Spleen (tissue), 7 donors: Measurements from ENCODE around the gene ETDC.

Experiments used
- POLR2A ChIP-seq, 3 donors: fragments of 450-650 bp; IDR thresholded peaks; one replicate each; pipeline ENCODE4 v1.5.1; 2017; ENCODE audit warnings: antibody characterized with exemption in 3 of 3, mild to moderate bottlenecking in 1 of 3
- POLR2AphosphoS5 ChIP-seq, 3 donors: sonication (generic); formaldehyde crosslinking; IDR thresholded peaks; one replicate each; pipeline ENCODE4 v1.5.1; 2017; ENCODE audit warnings: antibody characterized with exemption in 3 of 3
- TF ChIP-seq, protein P1 (sequence below), 11 experiments: fragments of 200-600 bp in 7 of 11; fragments of 450-650 bp in 4 of 11; sonication (generic) in 4 of 11; IDR thresholded peaks in 8 of 11; conservative IDR thresholded peaks in 3 of 11; 1 replicate in 7 of 11; 2 replicates in 4 of 11; pipeline versions ENCODE4 v1.4.0 to v1.8.0; 2016 to 2021; ENCODE audit warnings: antibody characterized with exemption in 11 of 11, inconsistent platforms in 4 of 11, mild to moderate bottlenecking in 1 of 11
- donor health status: DM: no; HTN: no; CAD: no; lungs with moderate emphysema.
- donor health status: DM: no; HTN: no; CAD: no.
- donor health status: DM: no; HTN: no; CAD: no.

DNA sequence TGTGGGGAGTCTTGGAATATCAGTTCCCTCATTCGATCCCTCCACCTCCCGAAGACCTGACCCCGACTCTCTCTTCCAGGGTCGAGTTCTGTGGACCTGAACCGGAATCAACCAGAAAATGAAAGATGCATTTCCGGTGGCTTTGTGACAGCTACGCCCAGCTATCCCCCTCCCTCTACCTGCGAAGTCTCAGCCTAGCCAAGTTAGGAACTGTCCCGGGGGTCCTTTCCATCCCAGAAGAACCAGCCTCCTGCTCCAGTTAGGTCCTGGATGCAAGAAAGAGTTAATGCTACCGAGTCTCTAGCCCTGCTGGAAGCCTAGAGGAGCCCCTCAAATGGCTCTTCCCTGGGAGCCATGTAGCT lies 13.4 kb upstream of the ETDC start:
- TF ChIP-seq, protein P1, sequence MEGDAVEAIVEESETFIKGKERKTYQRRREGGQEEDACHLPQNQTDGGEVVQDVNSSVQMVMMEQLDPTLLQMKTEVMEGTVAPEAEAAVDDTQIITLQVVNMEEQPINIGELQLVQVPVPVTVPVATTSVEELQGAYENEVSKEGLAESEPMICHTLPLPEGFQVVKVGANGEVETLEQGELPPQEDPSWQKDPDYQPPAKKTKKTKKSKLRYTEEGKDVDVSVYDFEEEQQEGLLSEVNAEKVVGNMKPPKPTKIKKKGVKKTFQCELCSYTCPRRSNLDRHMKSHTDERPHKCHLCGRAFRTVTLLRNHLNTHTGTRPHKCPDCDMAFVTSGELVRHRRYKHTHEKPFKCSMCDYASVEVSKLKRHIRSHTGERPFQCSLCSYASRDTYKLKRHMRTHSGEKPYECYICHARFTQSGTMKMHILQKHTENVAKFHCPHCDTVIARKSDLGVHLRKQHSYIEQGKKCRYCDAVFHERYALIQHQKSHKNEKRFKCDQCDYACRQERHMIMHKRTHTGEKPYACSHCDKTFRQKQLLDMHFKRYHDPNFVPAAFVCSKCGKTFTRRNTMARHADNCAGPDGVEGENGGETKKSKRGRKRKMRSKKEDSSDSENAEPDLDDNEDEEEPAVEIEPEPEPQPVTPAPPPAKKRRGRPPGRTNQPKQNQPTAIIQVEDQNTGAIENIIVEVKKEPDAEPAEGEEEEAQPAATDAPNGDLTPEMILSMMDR (IDR thresholded peaks at IDR 0.05 in 8 of 11, conservative IDR thresholded peaks at IDR 0.05 in 3 of 11): no peak
- no peak for TF ChIP-seq POLR2A (IDR thresholded peaks at IDR 0.05)
- TF ChIP-seq POLR2AphosphoS5 (IDR thresholded peaks at IDR 0.05): no peak
